GM12878 (cell line): Measurements from ENCODE around the gene EP400. TPM values are rescaled to one million over a fixed set of nuclear protein-coding genes. Genes with fewer than 3 reads are reported as not detected.

Source experiments
- ATAC-seq: fragments of 200-7000 bp; cut with Tn5 transposase; 3 replicates; pipeline ENCODE4 v1.9.1; 2020; ENCODE audit warnings: mild to moderate bottlenecking, moderate library complexity
- BruUV-seq: library from RNA; stranded (reverse); fragments of 400-500 nt; replicated peaks from 2 replicates; lab custom pipeline; 2021; lab: Mats Ljungman, UMichigan
- CTCF ChIA-PET: fragments of 300-600 bp; sonication (Branson Sonifier 250); formaldehyde crosslinking; extraction: SDS; loops from one replicate; lab custom pipeline; 2021; ENCODE audit warnings: inconsistent platforms; lab: Yijun Ruan, JAX
- POLR2A ChIA-PET: fragments of 350-600 bp; formaldehyde crosslinking; extraction: SDS; loops from one replicate; lab custom pipeline; 2021; ENCODE audit warnings: inconsistent platforms; lab: Charles Lee
- RAD21 ChIA-PET: fragments of 300-600 bp; sonication (Branson Sonifier 250); formaldehyde crosslinking; loops from one replicate; lab custom pipeline; 2023; ENCODE audit warnings: antibody characterized with exemption; ENCODE audit not compliant: unreplicated experiment; lab: Charles Lee
- SMC1A ChIA-PET: fragments of 300-600 bp; sonication (Branson Sonifier 250); formaldehyde crosslinking; loops from one replicate; lab custom pipeline; 2023; ENCODE audit not compliant: unreplicated experiment, uncharacterized antibody; lab: Charles Lee
- DNase-seq: peaks from one replicate; pipeline ENCODE4 v3.0.0-alpha.2; 2011; ENCODE audit warnings: low read depth, low spot score
- FAIRE-seq: peaks from 3 replicates; lab custom pipeline; 2011; peaks lifted over from hg19 to GRCh38; lab: Jason Lieb, UNC
- H2AFZ ChIP-seq: 2 replicates; pipeline ENCODE4 v1.6.0; 2011; ENCODE audit warnings: low read depth, low read length, control low read depth; ENCODE audit not compliant: control insufficient read depth
- H3K27ac ChIP-seq: 2 replicates; pipeline ENCODE4 v1.5.1; 2011; ENCODE audit warnings: control low read depth; ENCODE audit not compliant: control insufficient read depth, insufficient read depth
- H3K27me3 ChIP-seq, 2 experiments: replicated peaks in 1 of 2; 2 replicates each; pipeline versions ENCODE4 v1.6.0 to v1.6.1; 2011; ENCODE audit warnings: low read length in 1 of 2; ENCODE audit not compliant: control insufficient read depth in 2 of 2, insufficient read depth in 2 of 2
- H3K36me3 ChIP-seq, 2 experiments: 2 replicates each; pipeline ENCODE4 v1.5.1; 2011; ENCODE audit warnings: low read length in 1 of 2; ENCODE audit not compliant: control insufficient read depth in 2 of 2, insufficient read depth in 2 of 2
- H3K4me1 ChIP-seq: 2 replicates; pipeline ENCODE4 v1.6.1; 2011; ENCODE audit warnings: mild to moderate bottlenecking, low read length, moderate library complexity, mixed read lengths; ENCODE audit not compliant: control insufficient read depth, insufficient read depth
- H3K4me2 ChIP-seq: 2 replicates; pipeline ENCODE4 v1.6.0; 2011; ENCODE audit warnings: control low read depth; ENCODE audit not compliant: control insufficient read depth, insufficient read depth
- H3K4me3 ChIP-seq: fragments of 200-600 bp; sonication (generic); 2 replicates; pipeline ENCODE4 v1.5.1; 2016
- H3K79me2 ChIP-seq: 2 replicates; pipeline ENCODE4 v1.6.0; 2011; ENCODE audit warnings: low read length; ENCODE audit not compliant: control insufficient read depth, insufficient read depth
- H3K9ac ChIP-seq: 2 replicates; pipeline ENCODE4 v1.8.0; 2011; ENCODE audit warnings: low read length, control low read depth, mixed read lengths; ENCODE audit not compliant: control insufficient read depth, insufficient read depth
- H3K9me3 ChIP-seq: replicated peaks from 3 replicates; pipeline ENCODE4 v1.5.1; 2011; ENCODE audit warnings: mild to moderate bottlenecking, low read length; ENCODE audit not compliant: control insufficient read depth, insufficient read depth
- H4K20me1 ChIP-seq: 2 replicates; pipeline ENCODE4 v1.6.0; 2011; ENCODE audit not compliant: control insufficient read depth, insufficient read depth
- ATF7 ChIP-seq: fragments of 450-650 bp; IDR thresholded peaks from 2 replicates; pipeline ENCODE4 v1.6.1; 2016; ENCODE audit warnings: low read depth, mild to moderate bottlenecking
- EED ChIP-seq: sonication (generic); IDR thresholded peaks from 2 replicates; pipeline ENCODE4 v1.6.1; 2016; ENCODE audit warnings: antibody characterized with exemption, low read depth
- HDGF ChIP-seq: fragments of 450-650 bp; IDR thresholded peaks from 2 replicates; pipeline ENCODE4 v1.6.1; 2016; ENCODE audit warnings: antibody characterized with exemption
- MYB ChIP-seq: fragments of 150-350 bp; IDR thresholded peaks from 2 replicates; pipeline ENCODE4 v1.6.1; 2014; ENCODE audit warnings: mild to moderate bottlenecking, low read depth, low read length, borderline replicate concordance
- NFIC ChIP-seq: IDR thresholded peaks from 2 replicates; pipeline ENCODE4 v1.6.1; 2012; ENCODE audit warnings: low read depth, mild to moderate bottlenecking, inconsistent platforms, low read length, moderate library complexity
- STAT1 ChIP-seq: fragments of 450-650 bp; conservative IDR thresholded peaks from 2 replicates; pipeline ENCODE4 v1.6.1; 2014; ENCODE audit warnings: antibody characterized with exemption, mild to moderate bottlenecking
- WGBS: methylation state at CpG from one replicate; pipeline ENCODE4 v1.1.6; 2016; ENCODE audit warnings: low lambda C conversion rate; ENCODE audit not compliant: insufficient replicate concordance, insufficient coverage; ENCODE audit errors: missing lambda C conversion rate; 5-methylcytosine and 5-hydroxymethylcytosine counted together
- in situ Hi-C: fragments of 300-500 bp; cut with MboI; formaldehyde crosslinking; loops from 9 replicates; pipeline ENCODE4 v1.14.3; 2018; ENCODE audit warnings: mixed read lengths
- intact Hi-C: fragments of 100-400 bp; cut with micrococcal nuclease; formaldehyde crosslinking; loops from one replicate; pipeline ENCODE4 v1.14.2; 2022; ENCODE audit not compliant: unreplicated experiment
- polyA plus RNA-seq, 11 experiments: library from polyadenylated mRNA; depleted of rRNA in 4 of 11; unstranded in 6 of 11; stranded (reverse) in 5 of 11; fragments of >200 nt; fragmentation: Nextera tagmentation in 4 of 11; fragmentation: Illumina TruSeq in 1 of 11; extraction: Ambion mirVana in 4 of 11; extraction: Trizol in 1 of 11; gene quantifications; 1 replicate in 1 of 11; 2 replicates in 10 of 11; pipeline versions ENCODE4 v1.2.1 to v1.2.3, GENCODE V29; 2011 to 2016; ENCODE audit warnings: inconsistent platforms in 2 of 11, missing spikeins in 2 of 11, low read depth in 1 of 11
- total RNA-seq, 4 experiments: library from RNA; depleted of rRNA in 3 of 4; stranded (reverse); fragments of >200 nt in 3 of 4; fragmentation: Illumina TruSeq in 1 of 4; extraction: Trizol in 1 of 4; gene quantifications; 2 replicates each; pipeline versions ENCODE4 v1.2.1 to v1.2.3, GENCODE V29; 2013 to 2021
- TF ChIP-seq, protein P1 (sequence below): IDR thresholded peaks from 2 replicates; pipeline ENCODE4 v1.6.1; 2012; ENCODE audit warnings: low read depth, low read length, improper control_type of control experiment

EP400 gene
- total and polyA plus RNA-seq, 10 of the 15 experiments (the other 5 are each of a cell fraction or from before 2014, with no cell fraction given): 3.8 to 44.2 (median 8.4) TPM

DNA sequence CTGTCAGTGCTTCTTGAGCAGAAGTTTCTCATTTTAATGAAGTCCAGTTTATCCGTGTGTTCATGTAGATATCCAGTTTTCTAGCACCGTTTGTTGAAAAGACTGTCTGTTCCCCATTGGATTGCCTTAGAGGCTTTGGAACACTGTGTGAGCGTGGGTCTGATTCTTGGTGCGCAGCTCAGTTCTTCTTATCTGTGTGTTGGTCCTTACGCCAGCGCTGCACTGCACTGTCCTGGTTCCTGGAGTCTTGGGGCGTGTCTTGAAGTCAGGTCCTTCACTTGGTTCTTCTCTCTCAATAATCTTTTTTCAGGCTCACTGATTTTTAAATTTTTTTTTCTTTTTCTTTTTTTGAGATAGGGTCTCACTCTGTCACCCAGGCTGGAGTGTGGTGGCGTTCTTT, 25.5 kb downstream of the EP400 start:
- H3K36me3 ChIP-seq: peaks cover 2 to 4% of the 10 kb centered on the region in 2 experiments; a peak in 3 of 4 replicates
- no peak for FAIRE-seq
- in situ Hi-C loops (no loop called here), intact Hi-C loops (no loop called here)
- TF ChIP-seq STAT1: no peak
- TF ChIP-seq MYB: no peak
- TF ChIP-seq HDGF: no peak
- ChIA-PET SMC1A (no interaction called here), RAD21 (no interaction called here), CTCF (no interaction called here), POLR2A (no interaction called here)
- DNase-seq: no peak
- 99% methylated on average over 8 of the region's 8 CpGs for WGBS
- no peak overlapping the region for H3K4me3 ChIP-seq
- H4K20me1 ChIP-seq: no peaks in the 10 kb centered on the region; the same call in 1 of the 2 replicates
- H3K79me2 ChIP-seq: peaks cover 4% of the 10 kb centered on the region; the same call in 1 of the 2 replicates
- H2AFZ ChIP-seq: no peak overlapping the region
- H3K9me3 ChIP-seq: no peaks in the 10 kb centered on the region
- no peak overlapping the region for H3K27ac ChIP-seq
- H3K4me1 ChIP-seq: no peaks in the 10 kb centered on the region
- H3K9ac ChIP-seq: no peak overlapping the region
- no peak overlapping the region for H3K4me2 ChIP-seq
- ATAC-seq: no peak
- H3K27me3 ChIP-seq: no peaks in the 10 kb centered on the region
- no TSS peak for BruUV-seq

DNA sequence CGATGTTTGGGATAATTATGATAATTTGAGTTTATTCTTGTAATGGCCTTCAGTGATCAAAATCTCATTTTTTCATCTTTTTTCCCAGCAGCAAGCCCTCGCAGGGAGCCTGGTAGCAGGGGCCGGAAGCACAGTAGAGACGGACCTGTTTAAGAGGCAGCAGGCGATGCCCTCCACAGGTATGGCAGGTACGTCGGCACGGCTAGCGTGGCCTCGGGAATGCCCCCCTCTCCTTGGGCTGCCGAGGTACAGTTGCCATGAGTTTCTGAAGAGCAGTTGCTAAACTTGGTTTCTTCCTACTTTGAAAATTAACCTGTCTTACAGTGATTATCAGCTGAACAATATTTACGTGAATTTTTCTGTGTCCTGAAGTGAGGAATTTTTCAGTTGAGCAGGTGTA, 29.9 kb downstream of the EP400 start:
- no peak for DNase-seq
- in situ Hi-C loops: no loop called here
- Histone ChIP-seq H3K79me2 (peaks cover 2% of the 10 kb centered on the region; the same call in 1 of the 2 replicates), H3K4me1 (no peaks in the 10 kb centered on the region), H3K27ac (no peak overlapping the region), H3K27me3 (no peaks in the 10 kb centered on the region)
- no peak for ATAC-seq
- ChIA-PET RAD21 (no interaction called here), CTCF (no interaction called here), SMC1A (no interaction called here)
- no peak for FAIRE-seq
- WGBS: 89% methylated on average over 12 of the region's 12 CpGs
- BruUV-seq: no TSS peak
- TF ChIP-seq, protein P1, sequence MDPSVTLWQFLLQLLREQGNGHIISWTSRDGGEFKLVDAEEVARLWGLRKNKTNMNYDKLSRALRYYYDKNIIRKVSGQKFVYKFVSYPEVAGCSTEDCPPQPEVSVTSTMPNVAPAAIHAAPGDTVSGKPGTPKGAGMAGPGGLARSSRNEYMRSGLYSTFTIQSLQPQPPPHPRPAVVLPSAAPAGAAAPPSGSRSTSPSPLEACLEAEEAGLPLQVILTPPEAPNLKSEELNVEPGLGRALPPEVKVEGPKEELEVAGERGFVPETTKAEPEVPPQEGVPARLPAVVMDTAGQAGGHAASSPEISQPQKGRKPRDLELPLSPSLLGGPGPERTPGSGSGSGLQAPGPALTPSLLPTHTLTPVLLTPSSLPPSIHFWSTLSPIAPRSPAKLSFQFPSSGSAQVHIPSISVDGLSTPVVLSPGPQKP: no peak
- no peak for TF ChIP-seq EED
- TF ChIP-seq NFIC: no peak
- no peak for TF ChIP-seq ATF7
- TF ChIP-seq, all 136 proteins: peak for 0
- Histone ChIP-seq H3K9ac (no peak overlapping the region), H3K4me2 (no peak overlapping the region), H2AFZ (no peak overlapping the region), H3K4me3 (no peak overlapping the region), H3K9me3 (no peaks in the 10 kb centered on the region), H3K36me3 (peaks cover 16 to 20% of the 10 kb centered on the region in 2 experiments), H4K20me1 (no peaks in the 10 kb centered on the region; the same call in 1 of the 2 replicates)
- intact Hi-C loops: no loop called here
- POLR2A ChIA-PET: no interaction called here
